Panc1 (cell line): ENCODE measurements around the gene GPR101. TPM values are rescaled to one million over a fixed set of nuclear protein-coding genes. Genes with fewer than 3 reads are reported as not detected.

ENCODE experiments used
- ATAC-seq: fragments of 200-7000 bp; cut with Tn5 transposase; 2 replicates; pipeline ENCODE4 v1.9.1; 2020; ENCODE audit warnings: mild to moderate bottlenecking, moderate library complexity
- Bru-seq: library from RNA; stranded (reverse); fragments of 400-500 nt; gene quantifications from one replicate; lab custom pipeline; 2021; lab: Mats Ljungman, UMichigan
- BruChase-seq, 2 experiments: library from RNA; stranded (reverse); fragments of 400-500 nt; gene quantifications; one replicate each; lab custom pipeline; 2021; lab: Mats Ljungman, UMichigan
- BruUV-seq: library from RNA; stranded (reverse); fragments of 400-500 nt; replicated peaks from 2 replicates; lab custom pipeline; 2021; lab: Mats Ljungman, UMichigan
- CTCF ChIA-PET: fragments of 300-600 bp; sonication (Branson Sonifier 250); formaldehyde crosslinking; loops from one replicate; lab custom pipeline; 2022; ENCODE audit warnings: antibody characterized with exemption; lab: Charles Lee
- POLR2A ChIA-PET: fragments of 300-600 bp; sonication (Branson Sonifier 250); formaldehyde crosslinking; loops from one replicate; lab custom pipeline; 2022; ENCODE audit warnings: antibody characterized with exemption; lab: Charles Lee
- DNase-seq: peaks from one replicate; pipeline ENCODE4 v3.0.0-alpha.2; 2010; ENCODE audit warnings: low read depth, low spot score
- H3K27ac ChIP-seq: 2 replicates; pipeline ENCODE4 v1.5.1; 2011; ENCODE audit warnings: mild to moderate bottlenecking, low read length, inconsistent platforms
- H3K27me3 ChIP-seq: fragments of 200-500 bp; sonication (Bioruptor generic); 2 replicates; pipeline ENCODE4 v1.6.0; 2014; ENCODE audit warnings: low read length, inconsistent platforms; ENCODE audit not compliant: control insufficient read depth, insufficient read depth
- H3K36me3 ChIP-seq: fragments of 200-500 bp; sonication (Bioruptor generic); 2 replicates; pipeline ENCODE4 v1.5.1; 2014; ENCODE audit warnings: inconsistent platforms, mild to moderate bottlenecking, low read length, moderate library complexity; ENCODE audit not compliant: control insufficient read depth, insufficient read depth
- H3K4me1 ChIP-seq: 2 replicates; pipeline ENCODE4 v1.5.1; 2011; ENCODE audit warnings: inconsistent platforms, mild to moderate bottlenecking, low read length, moderate library complexity; ENCODE audit not compliant: control insufficient read depth, insufficient read depth
- H3K4me3 ChIP-seq, 2 experiments: 2 replicates each; pipeline ENCODE4 v1.5.1; 2011 to 2012; ENCODE audit warnings: low read depth in 2 of 2, low read length in 2 of 2, mild to moderate bottlenecking in 2 of 2, inconsistent platforms in 1 of 2, moderate library complexity in 1 of 2
- H3K9me3 ChIP-seq: fragments of 200-500 bp; sonication (Bioruptor generic); 2 replicates; pipeline ENCODE4 v1.5.1; 2014; ENCODE audit warnings: low read depth, mild to moderate bottlenecking, inconsistent platforms, low read length, moderate library complexity; ENCODE audit not compliant: control insufficient read depth, insufficient read depth
- POLR2AphosphoS5 ChIP-seq: IDR thresholded peaks from 2 replicates; pipeline ENCODE4 v1.6.1; 2012; ENCODE audit warnings: mild to moderate bottlenecking, low read depth, low read length, moderate library complexity
- SIN3A ChIP-seq: IDR thresholded peaks from 2 replicates; pipeline ENCODE4 v1.6.1; 2012; ENCODE audit warnings: low read depth, mild to moderate bottlenecking, low read length, moderate library complexity, borderline replicate concordance; ENCODE audit not compliant: insufficient read depth
- TCF7L2 ChIP-seq: IDR thresholded peaks from 2 replicates; pipeline ENCODE4 v1.6.1; 2011; ENCODE audit warnings: mild to moderate bottlenecking, low read depth, low read length, inconsistent platforms
- in situ Hi-C: cut with HindIII; loops from 2 replicates; pipeline ENCODE4 v1.10.0; 2016; ENCODE audit warnings: low sequenced_read_pairs, low pct_unique_long_range_greater_than_20kb
- intact Hi-C: fragments of 100-400 bp; cut with micrococcal nuclease; formaldehyde crosslinking; loops from one replicate; pipeline ENCODE4 v1.10.0; 2022; ENCODE audit not compliant: unreplicated experiment
- long read RNA-seq: library from polyadenylated mRNA; unstranded; transcript quantifications from one replicate; pipeline ENCODE4 v2.0.0, GENCODE V29; 2021; ENCODE audit not compliant: unreplicated experiment
- polyA plus RNA-seq: library from polyadenylated mRNA; unstranded; fragments of >200 nt; gene quantifications from one replicate; pipeline ENCODE4 v1.2.1, GENCODE V29; 2012; ENCODE audit warnings: missing spikeins; ENCODE audit not compliant: insufficient read length
- total RNA-seq: library from RNA; stranded (reverse); gene quantifications from one replicate; pipeline ENCODE4 v1.2.1, GENCODE V29; 2021; ENCODE audit not compliant: unreplicated experiment
- TF ChIP-seq, protein P1 (sequence below): fragments of 450-650 bp; IDR thresholded peaks from 2 replicates; pipeline ENCODE4 v1.5.1; 2017; ENCODE audit warnings: mild to moderate bottlenecking
- TF ChIP-seq, protein P2 (sequence below), 2 experiments: IDR thresholded peaks; 2 replicates each; pipeline ENCODE4 v1.6.1; 2011 to 2012; ENCODE audit warnings: low read depth in 2 of 2, control low read depth in 1 of 2, low read length in 1 of 2, mild to moderate bottlenecking in 1 of 2, moderate library complexity in 1 of 2; ENCODE audit not compliant: insufficient read depth in 1 of 2

The GPR101 gene, protein sequence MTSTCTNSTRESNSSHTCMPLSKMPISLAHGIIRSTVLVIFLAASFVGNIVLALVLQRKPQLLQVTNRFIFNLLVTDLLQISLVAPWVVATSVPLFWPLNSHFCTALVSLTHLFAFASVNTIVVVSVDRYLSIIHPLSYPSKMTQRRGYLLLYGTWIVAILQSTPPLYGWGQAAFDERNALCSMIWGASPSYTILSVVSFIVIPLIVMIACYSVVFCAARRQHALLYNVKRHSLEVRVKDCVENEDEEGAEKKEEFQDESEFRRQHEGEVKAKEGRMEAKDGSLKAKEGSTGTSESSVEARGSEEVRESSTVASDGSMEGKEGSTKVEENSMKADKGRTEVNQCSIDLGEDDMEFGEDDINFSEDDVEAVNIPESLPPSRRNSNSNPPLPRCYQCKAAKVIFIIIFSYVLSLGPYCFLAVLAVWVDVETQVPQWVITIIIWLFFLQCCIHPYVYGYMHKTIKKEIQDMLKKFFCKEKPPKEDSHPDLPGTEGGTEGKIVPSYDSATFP
- total RNA-seq = not detected
- not detected for polyA plus RNA-seq
- not detected for Bru-seq, nascent RNA
- BruChase-seq, experiment 1, labeled RNA remaining after a 2-hour chase = not detected
- BruChase-seq, experiment 2, labeled RNA remaining after a 6-hour chase = not detected
- long read RNA-seq = 0 reads

GRCh38 chrX:137033774-137034507, at the start of gene GPR101:
Gene GPR101 (minus strand): TSS chrX:137033995. CDS start chrX:137031674, 2,321 bp downstream.
- ChIA-PET CTCF (no interaction called here), POLR2A (no interaction called here)
- peaks cover 17% of the 10 kb centered on the region for H3K4me1 ChIP-seq
- ATAC-seq = peak; percentile 61
- in situ Hi-C loops = no loop called here
- no peak within 1 kb of the TSS for H3K27ac ChIP-seq
- H3K9me3 ChIP-seq = no peaks in the 10 kb centered on the region
- H3K27me3 ChIP-seq = peaks cover 49% of the 10 kb centered on the region
- intact Hi-C loops = no loop called here
- BruUV-seq = no TSS peak
- DNase-seq = no peak
- H3K4me3 ChIP-seq = peak within 1 kb of the TSS; percentile 5 to 17; a peak in 2 of 4 replicates
- no peaks in the 10 kb centered on the region for H3K36me3 ChIP-seq
- TF ChIP-seq TCF7L2 (no peak), SIN3A (no peak)
- TF ChIP-seq, protein P1, sequence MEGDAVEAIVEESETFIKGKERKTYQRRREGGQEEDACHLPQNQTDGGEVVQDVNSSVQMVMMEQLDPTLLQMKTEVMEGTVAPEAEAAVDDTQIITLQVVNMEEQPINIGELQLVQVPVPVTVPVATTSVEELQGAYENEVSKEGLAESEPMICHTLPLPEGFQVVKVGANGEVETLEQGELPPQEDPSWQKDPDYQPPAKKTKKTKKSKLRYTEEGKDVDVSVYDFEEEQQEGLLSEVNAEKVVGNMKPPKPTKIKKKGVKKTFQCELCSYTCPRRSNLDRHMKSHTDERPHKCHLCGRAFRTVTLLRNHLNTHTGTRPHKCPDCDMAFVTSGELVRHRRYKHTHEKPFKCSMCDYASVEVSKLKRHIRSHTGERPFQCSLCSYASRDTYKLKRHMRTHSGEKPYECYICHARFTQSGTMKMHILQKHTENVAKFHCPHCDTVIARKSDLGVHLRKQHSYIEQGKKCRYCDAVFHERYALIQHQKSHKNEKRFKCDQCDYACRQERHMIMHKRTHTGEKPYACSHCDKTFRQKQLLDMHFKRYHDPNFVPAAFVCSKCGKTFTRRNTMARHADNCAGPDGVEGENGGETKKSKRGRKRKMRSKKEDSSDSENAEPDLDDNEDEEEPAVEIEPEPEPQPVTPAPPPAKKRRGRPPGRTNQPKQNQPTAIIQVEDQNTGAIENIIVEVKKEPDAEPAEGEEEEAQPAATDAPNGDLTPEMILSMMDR = no peak
- TF ChIP-seq, protein P2, sequence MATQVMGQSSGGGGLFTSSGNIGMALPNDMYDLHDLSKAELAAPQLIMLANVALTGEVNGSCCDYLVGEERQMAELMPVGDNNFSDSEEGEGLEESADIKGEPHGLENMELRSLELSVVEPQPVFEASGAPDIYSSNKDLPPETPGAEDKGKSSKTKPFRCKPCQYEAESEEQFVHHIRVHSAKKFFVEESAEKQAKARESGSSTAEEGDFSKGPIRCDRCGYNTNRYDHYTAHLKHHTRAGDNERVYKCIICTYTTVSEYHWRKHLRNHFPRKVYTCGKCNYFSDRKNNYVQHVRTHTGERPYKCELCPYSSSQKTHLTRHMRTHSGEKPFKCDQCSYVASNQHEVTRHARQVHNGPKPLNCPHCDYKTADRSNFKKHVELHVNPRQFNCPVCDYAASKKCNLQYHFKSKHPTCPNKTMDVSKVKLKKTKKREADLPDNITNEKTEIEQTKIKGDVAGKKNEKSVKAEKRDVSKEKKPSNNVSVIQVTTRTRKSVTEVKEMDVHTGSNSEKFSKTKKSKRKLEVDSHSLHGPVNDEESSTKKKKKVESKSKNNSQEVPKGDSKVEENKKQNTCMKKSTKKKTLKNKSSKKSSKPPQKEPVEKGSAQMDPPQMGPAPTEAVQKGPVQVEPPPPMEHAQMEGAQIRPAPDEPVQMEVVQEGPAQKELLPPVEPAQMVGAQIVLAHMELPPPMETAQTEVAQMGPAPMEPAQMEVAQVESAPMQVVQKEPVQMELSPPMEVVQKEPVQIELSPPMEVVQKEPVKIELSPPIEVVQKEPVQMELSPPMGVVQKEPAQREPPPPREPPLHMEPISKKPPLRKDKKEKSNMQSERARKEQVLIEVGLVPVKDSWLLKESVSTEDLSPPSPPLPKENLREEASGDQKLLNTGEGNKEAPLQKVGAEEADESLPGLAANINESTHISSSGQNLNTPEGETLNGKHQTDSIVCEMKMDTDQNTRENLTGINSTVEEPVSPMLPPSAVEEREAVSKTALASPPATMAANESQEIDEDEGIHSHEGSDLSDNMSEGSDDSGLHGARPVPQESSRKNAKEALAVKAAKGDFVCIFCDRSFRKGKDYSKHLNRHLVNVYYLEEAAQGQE (IDR thresholded peaks at IDR 0.05; ENCODE audit: insufficient read depth in 1 of 2, low read depth in 2 of 2, low read length in 1 of 2) = no peak

DNA sequence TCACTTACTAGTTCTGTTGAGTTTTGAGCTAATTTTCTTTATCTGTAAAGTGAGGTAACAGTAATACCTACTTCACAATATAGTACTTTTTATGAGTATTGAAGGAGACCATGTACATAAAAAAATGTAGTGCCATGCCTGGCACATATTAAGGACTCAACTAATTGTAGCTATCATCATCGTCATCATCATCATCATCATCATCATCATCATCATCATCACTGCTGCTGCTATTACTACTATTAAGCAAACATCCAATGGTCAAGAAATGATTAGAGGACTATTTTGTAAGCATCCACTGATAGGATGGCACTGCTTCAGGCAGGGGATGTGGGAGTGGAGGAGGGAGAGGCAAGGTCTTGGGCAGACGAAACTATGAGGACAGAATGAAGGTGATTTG, 47.4 kb upstream of the GPR101 start:
- intact Hi-C loops = no loop called here
- ChIA-PET CTCF (no interaction called here), POLR2A (interaction anchor here (0.7 kb wide), 1 partner anchor 421 kb away, joined by 4 read pairs; no protein-coding TSS in a partner anchor)
- ATAC-seq (no peak), DNase-seq (no peak)
- no TSS peak for BruUV-seq
- no peaks in the 10 kb centered on the region for H3K9me3 ChIP-seq
- H3K27ac ChIP-seq = no peak overlapping the region
- no peak overlapping the region for H3K4me3 ChIP-seq
- no peaks in the 10 kb centered on the region for H3K4me1 ChIP-seq
- H3K36me3 ChIP-seq = no peaks in the 10 kb centered on the region
- TF ChIP-seq TCF7L2 = no peak
- TF ChIP-seq SIN3A = no peak
- no peak for TF ChIP-seq POLR2AphosphoS5
- TF ChIP-seq, protein P1 = no peak
- TF ChIP-seq, protein P2 (IDR thresholded peaks at IDR 0.05; ENCODE audit: insufficient read depth in 1 of 2, low read depth in 2 of 2, low read length in 1 of 2) = no peak
- in situ Hi-C loops = no loop called here
- H3K27me3 ChIP-seq = peaks cover 10% of the 10 kb centered on the region; the same call in 1 of the 2 replicates
